GM23248 (cell line): ENCODE measurements around the gene RUFY2. TPM values are rescaled to one million over a fixed set of nuclear protein-coding genes. Genes with fewer than 3 reads are reported as not detected.
A peak's percentile ranks its signal among the peaks of the same experiment; 100 is the strongest.
"Not testable (repeated sequence)": the region's sequence is repeated elsewhere in the genome, so short reads cannot be mapped to it uniquely, and the experiment has no call there.

Experiments used
- DNase-seq: peaks from one replicate; pipeline ENCODE4 v3.0.0-alpha.2; 2015
- H2AFZ ChIP-seq: fragments of 200-600 bp; sonication (generic); 2 replicates; pipeline ENCODE4 v1.6.1; 2016; ENCODE audit warnings: antibody characterized with exemption
- H3F3A ChIP-seq: fragments of 200-600 bp; sonication (generic); 2 replicates; pipeline ENCODE4 v1.6.1; 2016; ENCODE audit warnings: mild to moderate bottlenecking, antibody characterized with exemption, mixed run types; ENCODE audit not compliant: insufficient read depth
- H3K27ac ChIP-seq: fragments of 200-600 bp; sonication (generic); 2 replicates; pipeline ENCODE4 v1.5.1; 2016; ENCODE audit warnings: mild to moderate bottlenecking
- H3K27me3 ChIP-seq: fragments of 200-600 bp; sonication (generic); replicated peaks from 2 replicates; pipeline ENCODE4 v1.6.1; 2016; ENCODE audit warnings: mild to moderate bottlenecking; ENCODE audit not compliant: insufficient read depth
- H3K36me3 ChIP-seq: fragments of 200-600 bp; sonication (generic); 2 replicates; pipeline ENCODE4 v1.6.1; 2016; ENCODE audit warnings: low read depth, mild to moderate bottlenecking
- H3K4me1 ChIP-seq: fragments of 200-600 bp; sonication (generic); 2 replicates; pipeline ENCODE4 v1.6.1; 2016; ENCODE audit warnings: mild to moderate bottlenecking; ENCODE audit not compliant: insufficient read depth
- H3K4me2 ChIP-seq: fragments of 200-600 bp; sonication (generic); one replicate; pipeline ENCODE4 v1.6.1; 2016; ENCODE audit warnings: mild to moderate bottlenecking; ENCODE audit not compliant: unreplicated experiment
- H3K4me3 ChIP-seq: fragments of 200-600 bp; sonication (generic); 2 replicates; pipeline ENCODE4 v1.5.1; 2016; ENCODE audit warnings: mild to moderate bottlenecking
- H3K79me2 ChIP-seq: fragments of 200-600 bp; sonication (generic); 2 replicates; pipeline ENCODE4 v1.6.1; 2016; ENCODE audit warnings: mild to moderate bottlenecking; ENCODE audit not compliant: insufficient read depth
- H3K9ac ChIP-seq: fragments of 200-600 bp; sonication (generic); 2 replicates; pipeline ENCODE4 v1.6.1; 2016; ENCODE audit warnings: mild to moderate bottlenecking
- H3K9me2 ChIP-seq: fragments of 200-600 bp; sonication (generic); 2 replicates; pipeline ENCODE4 v1.6.1; 2016; ENCODE audit warnings: mixed run types, mild to moderate bottlenecking, moderate library complexity; ENCODE audit not compliant: insufficient read depth
- H3K9me3 ChIP-seq: fragments of 200-600 bp; sonication (generic); one replicate; pipeline ENCODE4 v1.6.1; 2017; ENCODE audit warnings: low read depth
- H4K20me1 ChIP-seq: fragments of 200-600 bp; sonication (generic); 2 replicates; pipeline ENCODE4 v1.6.0; 2016; ENCODE audit not compliant: insufficient read depth
- EZH2 ChIP-seq: fragments of 200-600 bp; sonication (generic); IDR thresholded peaks from 2 replicates; pipeline ENCODE4 v1.6.1; 2018; ENCODE audit warnings: antibody characterized with exemption, mild to moderate bottlenecking; ENCODE audit not compliant: insufficient read depth, poor library complexity, severe bottlenecking
- EZH2phosphoT487 ChIP-seq: fragments of 200-600 bp; sonication (generic); IDR thresholded peaks from 2 replicates; pipeline ENCODE4 v1.6.1; 2018; ENCODE audit warnings: antibody characterized with exemption, moderate library complexity, mild to moderate bottlenecking, low read depth; ENCODE audit not compliant: insufficient read depth
- WGBS, 2 experiments: methylation state at CpG; one replicate each; pipeline ENCODE4 v1.1.6; 2015 to 2017; ENCODE audit warnings: low lambda C conversion rate in 2 of 2, low coverage in 1 of 2; ENCODE audit errors: missing lambda C conversion rate in 2 of 2; 5-methylcytosine and 5-hydroxymethylcytosine counted together
- in situ Hi-C: fragments of 300-500 bp; cut with MboI; formaldehyde crosslinking; loops from 2 replicates; pipeline ENCODE4 v1.15.0; 2020
- polyA plus RNA-seq: library from polyadenylated mRNA; unstranded; fragments of >200 nt; fragmentation: Nextera tagmentation; extraction: Ambion mirVana; gene quantifications from 2 replicates; pipeline ENCODE4 v1.2.1, GENCODE V29; 2016
- total RNA-seq: library from RNA; depleted of rRNA; stranded (reverse); fragments of >200 nt; shearing (Covaris generic); gene quantifications from 2 replicates; pipeline ENCODE4 v1.2.3, GENCODE V29; 2014

The RUFY2 gene
- total and polyA plus RNA-seq, 2 experiments from 2014 or later: 11.2 to 20.6 TPM

DNA sequence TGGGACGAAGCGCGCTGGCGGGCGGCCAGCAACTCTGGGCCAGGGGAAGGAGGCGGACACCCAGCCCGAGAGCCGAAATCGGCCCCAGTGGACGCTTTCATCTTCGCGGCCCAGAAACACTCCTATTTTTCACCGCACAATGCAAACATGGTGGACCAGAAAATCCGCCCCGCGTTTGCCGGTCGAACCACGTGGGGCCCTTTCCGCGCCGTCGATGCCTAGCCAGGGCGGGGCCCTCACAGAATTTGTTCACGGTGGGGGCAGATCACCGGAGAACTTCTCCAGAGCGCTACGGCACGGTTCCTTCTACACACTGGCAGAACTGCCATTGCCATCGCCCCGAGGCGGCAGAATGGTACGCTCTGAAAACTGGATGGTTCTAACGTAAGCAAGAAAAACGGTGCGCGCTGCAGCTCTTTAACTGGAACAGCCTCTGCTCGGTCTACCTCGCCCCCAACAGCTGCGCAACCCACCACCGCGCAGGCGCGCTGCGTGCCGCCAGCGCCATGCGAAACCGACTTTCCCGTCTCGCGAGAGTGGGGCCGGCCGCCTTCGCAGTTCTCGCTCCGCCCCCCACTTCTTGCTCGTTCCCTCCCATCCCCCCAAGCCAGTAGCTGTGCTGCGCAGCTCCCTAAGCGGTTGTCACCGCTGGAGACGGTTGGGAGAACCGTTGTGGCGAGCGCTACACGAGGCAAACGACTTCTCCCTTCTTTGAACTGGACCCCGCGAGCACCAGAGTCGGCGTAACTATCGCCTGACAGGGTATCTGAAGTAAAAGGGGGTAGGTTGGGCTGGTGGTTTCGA is 75.4 kb downstream of the RUFY2 start, which contains the start of gene HNRNPH3:
HNRNPH3 (plus strand) TSS at position 610 of the 804 bp plus-strand sequence. CDS start 5,158 bp downstream, outside the sequence.
- Histone ChIP-seq H3K9ac (peak within 1 kb of the TSS; percentile 99), H4K20me1 (peaks cover 35% of the 10 kb centered on the region), H3K36me3 (0 out of 2 replicates have a peak, but pooled peaks cover 8% of the 10 kb centered on the region), H3K9me3 (no peaks in the 10 kb centered on the region), H2AFZ (peak within 1 kb of the TSS; percentile 87), H3K27ac (peak within 1 kb of the TSS; percentile 93), H3K4me1 (peaks cover 42% of the 10 kb centered on the region), H3K4me2 (peak within 1 kb of the TSS; percentile 97), H3K79me2 (peaks cover 70% of the 10 kb centered on the region), H3K4me3 (peak within 1 kb of the TSS; percentile 99), H3F3A (peaks cover 66% of the 10 kb centered on the region), H3K9me2 (no peaks in the 10 kb centered on the region), H3K27me3 (no peaks in the 10 kb centered on the region)
- in situ Hi-C loops: no loop called here
- TF ChIP-seq EZH2phosphoT487 (no peak), EZH2 (no peak)
- whole genome bisulfite sequencing, 2 experiments: 1% methylated on average over 70 of the region's 73 CpGs
- DNase-seq: peak; percentile 100

DNA sequence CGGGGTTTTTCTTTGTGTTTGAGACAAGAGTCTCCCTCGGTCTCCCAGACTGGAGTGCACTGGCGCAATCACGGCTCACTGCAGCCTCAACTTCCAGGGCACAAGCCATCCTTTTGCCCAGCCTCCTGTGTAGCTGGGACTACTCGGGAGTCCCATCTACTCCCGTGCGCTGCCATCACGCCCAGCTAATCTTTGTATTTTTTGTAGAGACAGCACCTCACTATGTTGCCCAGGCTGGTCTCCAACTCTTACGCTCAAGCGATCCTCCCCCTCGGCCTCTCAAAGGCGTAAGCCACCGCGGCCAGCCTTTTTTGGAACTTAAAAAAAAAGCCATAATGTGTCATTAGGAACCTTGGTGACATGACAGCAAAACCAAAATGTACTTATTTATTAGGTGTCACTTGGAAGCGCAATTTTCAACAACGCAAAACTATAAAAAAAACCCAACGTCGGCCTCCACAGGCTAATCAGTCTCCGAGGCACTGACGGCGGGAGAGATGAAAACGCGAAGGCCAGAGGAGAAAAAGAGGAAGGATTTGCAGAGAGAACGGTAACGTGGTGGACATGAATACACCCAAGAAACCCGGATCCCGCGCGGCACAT is 76.1 kb downstream of the RUFY2 start:
- TF ChIP-seq EZH2 (no peak), EZH2phosphoT487 (no peak)
- Histone ChIP-seq H2AFZ (peak overlapping the region; percentile 87), H3K4me1 (peaks cover 35% of the 10 kb centered on the region)

DNA sequence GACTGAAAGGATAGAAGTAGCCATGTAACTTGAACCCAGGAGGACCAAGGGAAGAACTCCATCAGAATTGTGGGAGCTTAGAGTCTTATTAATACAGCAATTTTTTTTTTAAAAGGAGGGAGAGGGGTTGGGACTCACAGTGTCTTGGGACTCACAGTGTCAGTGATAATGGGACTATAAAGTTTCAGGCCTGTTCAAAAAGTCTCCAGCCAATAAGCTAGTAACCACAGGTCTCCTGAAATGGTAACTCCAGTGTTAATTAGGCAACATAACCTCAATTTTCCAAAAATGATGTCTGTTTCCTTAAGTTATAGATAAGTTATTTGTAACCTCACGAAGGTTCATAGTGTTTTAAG is 77.6 kb downstream of the RUFY2 start:
- Histone ChIP-seq H3K9me3 (no peaks in the 10 kb centered on the region), H3K36me3 (no peaks in the 10 kb centered on the region), H3K9me2 (no peaks in the 10 kb centered on the region), H2AFZ (peak overlapping the region; percentile 74), H3K79me2 (peaks cover 63% of the 10 kb centered on the region), H3K4me2 (peak overlapping the region; percentile 74), H3K27me3 (no peaks in the 10 kb centered on the region), H3F3A (peaks cover 58% of the 10 kb centered on the region), H3K4me1 (peaks cover 28% of the 10 kb centered on the region), H4K20me1 (peaks cover 14% of the 10 kb centered on the region; the same call in 1 of the 2 replicates), H3K9ac (peak overlapping the region; percentile 78), H3K4me3 (peak overlapping the region; percentile 54), H3K27ac (peak overlapping the region; percentile 93)
- WGBS, 2 experiments: 52 to 68% methylated on average over 1 of the region's 1 CpG
- in situ Hi-C loops: no loop called here
- no peak for TF ChIP-seq EZH2phosphoT487
- TF ChIP-seq EZH2: no peak
- no peak for DNase-seq

More for the DNA sequence above, 76.1 kb downstream of the RUFY2 start:
- Histone ChIP-seq H3F3A (peaks cover 67% of the 10 kb centered on the region), H3K9me3 (no peaks in the 10 kb centered on the region), H3K79me2 (peaks cover 70% of the 10 kb centered on the region), H3K36me3 (0 out of 2 replicates have a peak, but pooled peaks cover 2% of the 10 kb centered on the region), H3K9me2 (no peaks in the 10 kb centered on the region), H4K20me1 (peaks cover 28% of the 10 kb centered on the region; the same call in 1 of the 2 replicates), H3K27ac (peak overlapping the region; percentile 93), H3K4me3 (peak overlapping the region; percentile 99), H3K9ac (peak overlapping the region; percentile 99), H3K4me2 (peak overlapping the region; percentile 95), H3K27me3 (no peaks in the 10 kb centered on the region)
- in situ Hi-C loops: no loop called here
- peak; percentile 71 for DNase-seq
- WGBS, 2 experiments: 6% methylated on average over 29 of the region's 29 CpGs

DNA sequence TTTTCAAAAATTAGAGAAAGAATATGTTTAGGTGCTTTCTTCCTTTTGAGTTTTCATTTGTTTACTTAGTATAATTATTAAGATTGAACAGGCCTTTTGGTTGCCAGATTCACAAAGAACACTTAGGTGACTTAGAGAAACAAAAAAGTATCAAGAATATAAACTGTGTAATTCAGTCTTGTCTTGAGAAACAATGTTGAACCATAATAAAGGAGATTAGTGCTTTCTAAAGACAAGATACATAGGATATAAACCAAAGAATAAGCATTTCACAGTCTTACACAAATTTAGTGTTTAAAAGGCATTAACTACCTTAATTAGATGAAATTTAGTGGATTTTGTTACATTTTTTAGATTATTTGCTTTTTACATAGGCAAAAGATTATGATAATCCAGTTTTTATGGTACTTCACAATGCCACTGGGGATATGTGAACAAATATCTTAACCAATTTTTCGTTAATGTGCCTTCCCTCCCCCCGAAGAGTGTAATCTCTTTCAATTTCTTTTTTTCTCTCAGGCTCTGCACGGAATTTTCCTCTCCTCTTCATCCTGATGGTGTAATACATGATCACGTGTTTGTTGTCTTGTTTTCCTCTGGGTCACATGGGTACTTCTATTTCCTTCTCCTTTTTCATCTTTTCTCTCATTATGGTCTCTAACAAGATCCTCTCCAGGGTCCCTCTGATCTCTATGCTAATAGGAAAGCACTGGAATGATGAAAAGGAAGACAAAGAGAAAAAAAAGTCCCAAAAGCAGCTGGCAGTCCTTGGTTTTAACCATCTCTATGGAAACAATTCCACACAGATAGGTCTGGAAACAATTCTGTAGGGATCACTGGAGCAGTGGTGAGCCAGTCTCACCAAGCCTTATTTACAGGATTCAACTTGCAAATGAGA is 78.9 kb downstream of the RUFY2 start:
- H3K27me3 ChIP-seq: no peaks in the 10 kb centered on the region

DNA sequence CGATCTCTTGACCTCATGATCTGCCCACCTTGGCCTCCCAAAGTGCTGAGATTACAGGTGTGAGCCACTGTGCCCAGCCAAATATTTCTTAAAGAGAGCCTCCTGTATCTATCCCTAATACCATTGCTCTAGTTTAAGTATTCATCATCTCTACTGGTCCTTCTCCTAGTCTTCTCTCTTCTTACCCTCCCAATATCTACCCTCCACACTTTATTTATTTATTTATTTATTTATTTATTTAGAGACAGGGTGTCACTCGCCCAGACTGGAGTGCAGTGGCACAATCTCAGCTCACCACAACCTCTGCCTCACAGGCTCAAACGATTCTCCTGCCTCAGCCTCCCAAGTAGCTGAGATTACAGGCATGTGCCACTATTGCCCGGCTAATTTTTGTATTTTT is 82.7 kb downstream of the RUFY2 start:
- H3K36me3 ChIP-seq, H3K9ac ChIP-seq, H3K4me2 ChIP-seq, H3K4me3 ChIP-seq, DNase-seq, H2AFZ ChIP-seq, H3K9me2 ChIP-seq, H3K9me3 ChIP-seq, H3K27me3 ChIP-seq, H3K27ac ChIP-seq, in situ Hi-C loops, H4K20me1 ChIP-seq: not testable (repeated sequence)
- 84% methylated on average over 4 of the region's 4 CpGs for WGBS, 2 experiments
- Histone ChIP-seq H3K4me1 (peaks cover 22% of the 10 kb centered on the region), H3F3A (peaks cover 29% of the 10 kb centered on the region), H3K79me2 (peaks cover 26% of the 10 kb centered on the region)

More for the DNA sequence above, 78.9 kb downstream of the RUFY2 start:
- 0 out of 2 replicates have a peak, but pooled peaks cover 3% of the 10 kb centered on the region for H4K20me1 ChIP-seq
- H3K4me3 ChIP-seq: peak overlapping the region; percentile 54
- H3K79me2 ChIP-seq: peaks cover 50% of the 10 kb centered on the region
- H3K9me3 ChIP-seq: no peaks in the 10 kb centered on the region
- 1 to 7% methylated on average over 4 of the region's 4 CpGs for WGBS, 2 experiments
- H3K27ac ChIP-seq: peak overlapping the region; percentile 93
- H3K4me2 ChIP-seq: peak overlapping the region; percentile 74
- H3K36me3 ChIP-seq: no peaks in the 10 kb centered on the region
- H3F3A ChIP-seq: peaks cover 45% of the 10 kb centered on the region
- H2AFZ ChIP-seq: peak overlapping the region; percentile 74
- TF ChIP-seq EZH2phosphoT487: no peak
- TF ChIP-seq EZH2: no peak
- peak overlapping the region; percentile 78 for H3K9ac ChIP-seq
- H3K9me2 ChIP-seq: no peaks in the 10 kb centered on the region
- in situ Hi-C loops: no loop called here
- DNase-seq: peak; percentile 90
- peaks cover 28% of the 10 kb centered on the region for H3K4me1 ChIP-seq
